HCT116 (cell line): ENCODE measurements around the gene TRH. TPM values are rescaled to one million over a fixed set of nuclear protein-coding genes. Genes with fewer than 3 reads are reported as not detected.

Experiments used
- ATAC-seq: fragments of 200-7000 bp; cut with Tn5 transposase; 2 replicates; pipeline ENCODE4 v1.9.1; 2020; ENCODE audit warnings: mild to moderate bottlenecking, moderate library complexity
- BruUV-seq: library from RNA; stranded (reverse); fragments of 400-500 nt; replicated peaks from 2 replicates; lab custom pipeline; 2021; lab: Mats Ljungman, UMichigan
- CTCF ChIA-PET: fragments of 300-600 bp; sonication (Branson Sonifier 250); formaldehyde crosslinking; loops from one replicate; lab custom pipeline; 2021; ENCODE audit warnings: antibody characterized with exemption; lab: Charles Lee
- POLR2A ChIA-PET: fragments of 300-600, 350-600 bp; sonication (Branson Sonifier 250); formaldehyde crosslinking; loops from one replicate; lab custom pipeline; 2021; ENCODE audit warnings: antibody characterized with exemption; lab: Charles Lee
- RAD21 ChIA-PET, 2 experiments: fragments of 300-600 bp; sonication (Branson Sonifier 250); formaldehyde crosslinking; loops; one replicate each; lab custom pipeline; 2023; ENCODE audit warnings: low total read pairs in 2 of 2; ENCODE audit not compliant: uncharacterized antibody in 2 of 2, unreplicated experiment in 2 of 2, low non-redundant PET in 1 of 2; lab: Charles Lee
- DNase-seq: peaks from one replicate; pipeline ENCODE4 v3.0.0-alpha.2; 2010; ENCODE audit warnings: low read depth, low spot score
- H2AFZ ChIP-seq: fragments of 200-600 bp; shearing (Covaris generic), sonication (generic); 2 replicates; pipeline ENCODE4 v1.6.1; 2017; ENCODE audit warnings: low read depth, mixed run types, mixed read lengths, antibody characterized with exemption, low read length; ENCODE audit not compliant: poor library complexity, severe bottlenecking
- H3K27ac ChIP-seq: 2 replicates; pipeline ENCODE4 v1.5.1; 2012; ENCODE audit warnings: low read depth, low read length
- H3K27me3 ChIP-seq: fragments of 200-600 bp; sonication (generic); 2 replicates; pipeline ENCODE4 v1.6.1; 2016; ENCODE audit warnings: mixed run types, low read length, mixed read lengths; ENCODE audit not compliant: insufficient read depth
- H3K36me3 ChIP-seq, 2 experiments: fragments of 200-500 bp in 1 of 2; fragments of 200-600 bp in 1 of 2; sonication (Bioruptor generic) in 1 of 2; sonication (generic) in 1 of 2; 2 replicates each; pipeline versions ENCODE4 v1.5.1 to v1.6.1; 2014 to 2016; ENCODE audit warnings: low read length in 2 of 2, inconsistent platforms in 1 of 2, mixed read lengths in 1 of 2, mixed run types in 1 of 2; ENCODE audit not compliant: insufficient read depth in 2 of 2, control insufficient read depth in 1 of 2
- H3K4me1 ChIP-seq, 2 experiments: fragments of 200-600 bp in 1 of 2; sonication (generic) in 1 of 2; 2 replicates each; pipeline versions ENCODE4 v1.5.1 to v1.6.1; 2012 to 2017; ENCODE audit warnings: low read length in 2 of 2, inconsistent platforms in 1 of 2, mild to moderate bottlenecking in 1 of 2, mixed read lengths in 1 of 2, mixed run types in 1 of 2, moderate library complexity in 1 of 2; ENCODE audit not compliant: insufficient read depth in 2 of 2, control insufficient read depth in 1 of 2
- H3K4me2 ChIP-seq: fragments of 200-600 bp; sonication (generic); 2 replicates; pipeline ENCODE4 v1.6.1; 2017; ENCODE audit warnings: mixed run types, low read length, mixed read lengths
- H3K4me3 ChIP-seq, 2 experiments: fragments of 200-600 bp in 1 of 2; sonication (generic) in 1 of 2; replicated peaks in 1 of 2; 2 replicates each; pipeline ENCODE4 v1.5.1; 2011 to 2016; ENCODE audit warnings: low read length in 2 of 2, control low read depth in 1 of 2, low read depth in 1 of 2, mild to moderate bottlenecking in 1 of 2, mixed read lengths in 1 of 2, mixed run types in 1 of 2
- H3K79me2 ChIP-seq: fragments of 200-600 bp; sonication (generic); 2 replicates; pipeline ENCODE4 v1.6.1; 2017; ENCODE audit warnings: mild to moderate bottlenecking, mixed run types, low read length, moderate library complexity, mixed read lengths; ENCODE audit not compliant: insufficient read depth
- H3K9ac ChIP-seq: fragments of 200-600 bp; sonication (generic); 2 replicates; pipeline ENCODE4 v1.6.1; 2016; ENCODE audit warnings: low read length, mixed read lengths
- H3K9me2 ChIP-seq: fragments of 200-600 bp; sonication (generic), shearing (Covaris generic); 2 replicates; pipeline ENCODE4 v1.6.1; 2017; ENCODE audit warnings: mixed run types, mild to moderate bottlenecking, moderate library complexity; ENCODE audit not compliant: insufficient read depth
- H3K9me3 ChIP-seq, 2 experiments: fragments of 200-500 bp in 1 of 2; fragments of 200-600 bp in 1 of 2; sonication (Bioruptor generic) in 1 of 2; sonication (generic) in 1 of 2; 2 replicates each; pipeline ENCODE4 v1.6.1; 2014 to 2017; ENCODE audit warnings: low read length in 2 of 2, mixed read lengths in 2 of 2, inconsistent platforms in 1 of 2, low read depth in 1 of 2, mild to moderate bottlenecking in 1 of 2, mixed run types in 1 of 2, moderate library complexity in 1 of 2; ENCODE audit not compliant: control insufficient read depth in 1 of 2, insufficient read depth in 1 of 2
- H4K20me1 ChIP-seq: fragments of 200-600 bp; sonication (generic), shearing (Covaris generic); 2 replicates; pipeline ENCODE4 v1.6.1; 2017; ENCODE audit warnings: mixed run types, mild to moderate bottlenecking, moderate library complexity; ENCODE audit not compliant: insufficient read depth
- EGR1 ChIP-seq: IDR thresholded peaks from 2 replicates; pipeline ENCODE4 v1.6.1; 2012; ENCODE audit warnings: low read depth
- ELF1 ChIP-seq: IDR thresholded peaks from 2 replicates; pipeline ENCODE4 v1.6.1; 2012; ENCODE audit warnings: low read depth, borderline replicate concordance
- EZH2phosphoT487 ChIP-seq: fragments of 200-600 bp; IDR thresholded peaks from 2 replicates; pipeline ENCODE4 v1.6.1; 2018; ENCODE audit warnings: antibody characterized with exemption, borderline replicate concordance
- FOSL1 ChIP-seq: IDR thresholded peaks from 2 replicates; pipeline ENCODE4 v1.6.1; 2012; ENCODE audit warnings: low read depth
- JUND ChIP-seq: IDR thresholded peaks from 2 replicates; pipeline ENCODE4 v1.6.1; 2012
- POLR2A ChIP-seq: IDR thresholded peaks from 2 replicates; pipeline ENCODE4 v1.7.0; 2011; ENCODE audit warnings: borderline replicate concordance; ENCODE audit not compliant: insufficient read depth, insufficient read length; ENCODE audit errors: extremely low read depth
- POLR2AphosphoS5 ChIP-seq: IDR thresholded peaks from 2 replicates; pipeline ENCODE4 v1.6.1; 2011; ENCODE audit warnings: mild to moderate bottlenecking, low read depth, low read length, moderate library complexity
- RAD21 ChIP-seq: IDR thresholded peaks from 2 replicates; pipeline ENCODE4 v1.6.1; 2012; ENCODE audit warnings: low read depth, mild to moderate bottlenecking
- SIN3A ChIP-seq: IDR thresholded peaks from 2 replicates; pipeline ENCODE4 v1.6.1; 2012; ENCODE audit warnings: low read depth
- SP1 ChIP-seq: IDR thresholded peaks from 2 replicates; pipeline ENCODE4 v1.6.1; 2012; ENCODE audit warnings: low read depth
- TCF7L2 ChIP-seq: IDR thresholded peaks from 2 replicates; pipeline ENCODE4 v1.7.0; 2011; ENCODE audit warnings: borderline replicate concordance, inconsistent platforms; ENCODE audit not compliant: insufficient read depth, insufficient read length; ENCODE audit errors: extremely low read depth
- YY1 ChIP-seq: IDR thresholded peaks from 2 replicates; pipeline ENCODE4 v1.6.1; 2011; ENCODE audit warnings: low read length, low read depth, moderate library complexity, mild to moderate bottlenecking; ENCODE audit not compliant: insufficient replicate concordance; ENCODE audit errors: extremely low read depth
- intact Hi-C: fragments of 100-400 bp; cut with micrococcal nuclease; formaldehyde crosslinking; loops from 2 replicates; pipeline ENCODE4 v1.10.0; 2022
- total RNA-seq: library from RNA; stranded (reverse); gene quantifications from one replicate; pipeline ENCODE4 v1.2.1, GENCODE V29; 2021; ENCODE audit not compliant: unreplicated experiment
- TF ChIP-seq, protein P1 (sequence below), 3 experiments: fragments of 200-600 bp in 1 of 3; sonication (generic) in 1 of 3; IDR thresholded peaks in 2 of 3; conservative IDR thresholded peaks in 1 of 3; 2 replicates each; pipeline ENCODE4 v1.5.1; 2012 to 2017; ENCODE audit warnings: low read depth in 2 of 3, low read length in 2 of 3, antibody characterized with exemption in 1 of 3, borderline replicate concordance in 1 of 3, control low read depth in 1 of 3, mild to moderate bottlenecking in 1 of 3, mixed read lengths in 1 of 3, mixed run types in 1 of 3, moderate library complexity in 1 of 3; ENCODE audit not compliant: insufficient read depth in 1 of 3
- TF ChIP-seq, protein P2 (sequence below): IDR thresholded peaks from 2 replicates; pipeline ENCODE4 v1.6.1; 2012
- TF ChIP-seq, protein P3 (sequence below): IDR thresholded peaks from 2 replicates; pipeline ENCODE4 v1.6.1; 2012; ENCODE audit warnings: low read depth
- TF ChIP-seq, protein P4 (sequence below): IDR thresholded peaks from 2 replicates; pipeline ENCODE4 v1.6.1; 2012

The TRH gene
- total RNA-seq, 1 experiment from 2014 or later = not detected

DNA sequence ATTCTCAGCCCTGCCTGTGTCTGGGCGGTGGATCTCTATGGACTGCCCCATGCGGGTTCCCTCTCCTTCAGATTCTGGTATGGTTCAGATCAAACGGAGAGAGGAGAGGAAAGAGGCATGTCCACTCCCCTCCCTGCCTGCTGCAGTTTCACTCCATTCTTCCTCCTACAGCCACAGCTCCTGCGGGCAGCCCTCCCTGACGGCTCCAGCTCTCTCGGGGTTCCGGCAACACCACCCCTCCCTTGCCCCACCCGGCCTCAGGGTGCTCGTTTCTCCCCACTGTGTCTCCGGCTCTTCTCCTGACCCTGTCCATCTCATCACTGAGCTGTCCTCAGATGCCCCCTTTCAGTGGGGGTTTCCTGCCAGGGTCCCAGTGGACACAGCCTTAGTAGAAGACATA is 13.9 kb downstream of the TRH start:
- POLR2A ChIA-PET = no interaction called here
- CTCF ChIA-PET = no interaction called here
- Histone ChIP-seq H3K4me1 (no peaks in the 10 kb centered on the region), H3K9me2 (no peaks in the 10 kb centered on the region), H2AFZ (no peak overlapping the region), H3K4me2 (no peak overlapping the region), H3K27me3 (no peaks in the 10 kb centered on the region), H3K9ac (no peak overlapping the region), H3K79me2 (no peaks in the 10 kb centered on the region), H3K36me3 (no peaks in the 10 kb centered on the region), H4K20me1 (no peaks in the 10 kb centered on the region), H3K27ac (no peak overlapping the region), H3K4me3 (no peak overlapping the region), H3K9me3 (no peaks in the 10 kb centered on the region)
- ATAC-seq (no peak), DNase-seq (no peak)
- intact Hi-C loops = no loop called here
- TF ChIP-seq YY1 (no peak), ELF1 (no peak), EZH2phosphoT487 (no peak), FOSL1 (no peak), POLR2AphosphoS5 (no peak), SIN3A (no peak), RAD21 (no peak), JUND (no peak), TCF7L2 (no peak), EGR1 (no peak), POLR2A (no peak), SP1 (no peak)
- TF ChIP-seq, protein P1, sequence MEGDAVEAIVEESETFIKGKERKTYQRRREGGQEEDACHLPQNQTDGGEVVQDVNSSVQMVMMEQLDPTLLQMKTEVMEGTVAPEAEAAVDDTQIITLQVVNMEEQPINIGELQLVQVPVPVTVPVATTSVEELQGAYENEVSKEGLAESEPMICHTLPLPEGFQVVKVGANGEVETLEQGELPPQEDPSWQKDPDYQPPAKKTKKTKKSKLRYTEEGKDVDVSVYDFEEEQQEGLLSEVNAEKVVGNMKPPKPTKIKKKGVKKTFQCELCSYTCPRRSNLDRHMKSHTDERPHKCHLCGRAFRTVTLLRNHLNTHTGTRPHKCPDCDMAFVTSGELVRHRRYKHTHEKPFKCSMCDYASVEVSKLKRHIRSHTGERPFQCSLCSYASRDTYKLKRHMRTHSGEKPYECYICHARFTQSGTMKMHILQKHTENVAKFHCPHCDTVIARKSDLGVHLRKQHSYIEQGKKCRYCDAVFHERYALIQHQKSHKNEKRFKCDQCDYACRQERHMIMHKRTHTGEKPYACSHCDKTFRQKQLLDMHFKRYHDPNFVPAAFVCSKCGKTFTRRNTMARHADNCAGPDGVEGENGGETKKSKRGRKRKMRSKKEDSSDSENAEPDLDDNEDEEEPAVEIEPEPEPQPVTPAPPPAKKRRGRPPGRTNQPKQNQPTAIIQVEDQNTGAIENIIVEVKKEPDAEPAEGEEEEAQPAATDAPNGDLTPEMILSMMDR (IDR thresholded peaks at IDR 0.05 in 2 of 3, conservative IDR thresholded peaks at IDR 0.05 in 1 of 3; ENCODE audit: borderline replicate concordance in 1 of 3, insufficient read depth in 1 of 3, low read depth in 2 of 3, low read length in 2 of 3) = no peak
- TF ChIP-seq, protein P2, sequence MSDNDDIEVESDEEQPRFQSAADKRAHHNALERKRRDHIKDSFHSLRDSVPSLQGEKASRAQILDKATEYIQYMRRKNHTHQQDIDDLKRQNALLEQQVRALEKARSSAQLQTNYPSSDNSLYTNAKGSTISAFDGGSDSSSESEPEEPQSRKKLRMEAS = no peak
- TF ChIP-seq, protein P3, sequence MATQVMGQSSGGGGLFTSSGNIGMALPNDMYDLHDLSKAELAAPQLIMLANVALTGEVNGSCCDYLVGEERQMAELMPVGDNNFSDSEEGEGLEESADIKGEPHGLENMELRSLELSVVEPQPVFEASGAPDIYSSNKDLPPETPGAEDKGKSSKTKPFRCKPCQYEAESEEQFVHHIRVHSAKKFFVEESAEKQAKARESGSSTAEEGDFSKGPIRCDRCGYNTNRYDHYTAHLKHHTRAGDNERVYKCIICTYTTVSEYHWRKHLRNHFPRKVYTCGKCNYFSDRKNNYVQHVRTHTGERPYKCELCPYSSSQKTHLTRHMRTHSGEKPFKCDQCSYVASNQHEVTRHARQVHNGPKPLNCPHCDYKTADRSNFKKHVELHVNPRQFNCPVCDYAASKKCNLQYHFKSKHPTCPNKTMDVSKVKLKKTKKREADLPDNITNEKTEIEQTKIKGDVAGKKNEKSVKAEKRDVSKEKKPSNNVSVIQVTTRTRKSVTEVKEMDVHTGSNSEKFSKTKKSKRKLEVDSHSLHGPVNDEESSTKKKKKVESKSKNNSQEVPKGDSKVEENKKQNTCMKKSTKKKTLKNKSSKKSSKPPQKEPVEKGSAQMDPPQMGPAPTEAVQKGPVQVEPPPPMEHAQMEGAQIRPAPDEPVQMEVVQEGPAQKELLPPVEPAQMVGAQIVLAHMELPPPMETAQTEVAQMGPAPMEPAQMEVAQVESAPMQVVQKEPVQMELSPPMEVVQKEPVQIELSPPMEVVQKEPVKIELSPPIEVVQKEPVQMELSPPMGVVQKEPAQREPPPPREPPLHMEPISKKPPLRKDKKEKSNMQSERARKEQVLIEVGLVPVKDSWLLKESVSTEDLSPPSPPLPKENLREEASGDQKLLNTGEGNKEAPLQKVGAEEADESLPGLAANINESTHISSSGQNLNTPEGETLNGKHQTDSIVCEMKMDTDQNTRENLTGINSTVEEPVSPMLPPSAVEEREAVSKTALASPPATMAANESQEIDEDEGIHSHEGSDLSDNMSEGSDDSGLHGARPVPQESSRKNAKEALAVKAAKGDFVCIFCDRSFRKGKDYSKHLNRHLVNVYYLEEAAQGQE = no peak
- TF ChIP-seq, protein P4, sequence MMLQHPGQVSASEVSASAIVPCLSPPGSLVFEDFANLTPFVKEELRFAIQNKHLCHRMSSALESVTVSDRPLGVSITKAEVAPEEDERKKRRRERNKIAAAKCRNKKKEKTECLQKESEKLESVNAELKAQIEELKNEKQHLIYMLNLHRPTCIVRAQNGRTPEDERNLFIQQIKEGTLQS = no peak
- BruUV-seq = no TSS peak
- RAD21 ChIA-PET = no interaction called here
